ENCODE data around the gene PRKCE. TPM values are rescaled to one million over a fixed set of nuclear protein-coding genes. Genes with fewer than 3 reads are reported as not detected.

PRKCE gene
- total and polyA plus RNA-seq, 2 experiments from 2014 or later, result 13.2 to 19.2 TPM

DNA sequence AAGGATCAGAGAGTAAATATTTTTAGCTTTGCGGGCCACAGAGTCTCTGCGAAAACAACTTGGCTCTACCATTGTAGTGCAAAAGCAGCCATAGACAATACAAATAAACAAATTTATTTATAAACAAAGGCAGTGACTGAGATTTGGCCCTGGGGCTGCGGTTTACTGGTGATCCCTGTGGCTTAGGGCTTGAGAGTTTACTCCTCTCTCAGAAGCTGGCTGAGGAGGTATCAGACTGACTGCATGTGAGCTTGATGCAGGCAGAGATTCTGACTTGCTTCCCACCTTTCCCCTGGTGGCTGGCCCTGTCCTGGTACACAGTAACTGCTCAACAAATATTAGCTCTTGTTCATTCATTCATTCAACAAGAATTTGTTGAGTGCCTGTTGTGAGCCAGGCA, 81.5 kb downstream of the PRKCE start:
- H3K27me3 ChIP-seq, result no peaks in the 10 kb centered on the region
- DNase-seq (ENCODE audit: low read depth in 1 of 2, low spot score in 1 of 2), result no peak
- no peaks in the 10 kb centered on the region for H3K36me3 ChIP-seq
- TF ChIP-seq CTCF (IDR thresholded peaks at IDR 0.05; ENCODE audit: low read depth, low read length), result no peak
- no peak overlapping the region for H3K4me3 ChIP-seq
- no peaks in the 10 kb centered on the region for H3K9me3 ChIP-seq (ENCODE audit: low read depth)
- H3K4me1 ChIP-seq (ENCODE audit: low read depth), result no peaks in the 10 kb centered on the region
- no peak overlapping the region for H3K27ac ChIP-seq

GRCh38 chr2:45734336-45734735, 82.9 kb downstream of the PRKCE start:
- Histone ChIP-seq H3K27me3 (no peaks in the 10 kb centered on the region), H3K36me3 (no peaks in the 10 kb centered on the region), H3K27ac (no peak overlapping the region), H3K4me1 (ENCODE audit: low read depth) (no peaks in the 10 kb centered on the region), H3K4me3 (no peak overlapping the region), H3K9me3 (ENCODE audit: low read depth) (no peaks in the 10 kb centered on the region)
- no peak for DNase-seq (ENCODE audit: low read depth in 1 of 2, low spot score in 1 of 2)
- TF ChIP-seq CTCF (IDR thresholded peaks at IDR 0.05; ENCODE audit: low read depth, low read length), result no peak

DNA sequence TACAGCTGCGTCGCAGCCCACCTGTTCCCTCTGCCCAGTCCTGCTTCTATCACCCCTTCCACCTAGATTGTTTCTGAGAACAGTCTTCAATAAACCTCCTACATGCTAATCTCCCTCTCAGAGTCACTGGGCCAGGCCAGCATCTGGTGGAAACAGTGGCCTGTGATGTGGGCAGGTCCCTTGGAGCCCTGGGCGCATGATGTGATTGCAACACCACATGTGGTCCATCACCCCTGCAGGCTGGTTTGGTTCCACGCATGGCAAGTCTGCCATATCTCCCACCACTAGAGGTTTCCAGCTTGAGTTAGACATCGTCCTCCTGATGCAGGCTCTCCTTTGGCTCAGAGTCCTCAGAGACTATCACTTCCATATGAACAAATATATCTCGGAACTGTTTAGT, 83.5 kb downstream of the PRKCE start:
- no peak for TF ChIP-seq CTCF (IDR thresholded peaks at IDR 0.05; ENCODE audit: low read depth, low read length)
- Histone ChIP-seq H3K9me3 (ENCODE audit: low read depth) (no peaks in the 10 kb centered on the region), H3K4me1 (ENCODE audit: low read depth) (no peaks in the 10 kb centered on the region), H3K4me3 (no peak overlapping the region), H3K27ac (no peak overlapping the region), H3K36me3 (no peaks in the 10 kb centered on the region), H3K27me3 (no peaks in the 10 kb centered on the region)
- DNase-seq (ENCODE audit: low read depth in 1 of 2, low spot score in 1 of 2), result no peak

- no peak for DNase-seq (ENCODE audit: low read depth in 1 of 2, low spot score in 1 of 2)
- Histone ChIP-seq H3K4me3 (no peak overlapping the region), H3K27me3 (no peaks in the 10 kb centered on the region), H3K27ac (no peak overlapping the region), H3K9me3 (ENCODE audit: low read depth) (no peaks in the 10 kb centered on the region), H3K36me3 (no peaks in the 10 kb centered on the region), H3K4me1 (ENCODE audit: low read depth) (no peaks in the 10 kb centered on the region)
- TF ChIP-seq CTCF (IDR thresholded peaks at IDR 0.05; ENCODE audit: low read depth, low read length), result no peak
Observed at GRCh38 chr2:45736757-45737704, 85.6 kb downstream of the PRKCE start.

- DNase-seq (ENCODE audit: low read depth in 1 of 2, low spot score in 1 of 2), result no peak
- no peak overlapping the region for H3K27ac ChIP-seq
- H3K27me3 ChIP-seq, result no peaks in the 10 kb centered on the region
- H3K9me3 ChIP-seq (ENCODE audit: low read depth), result no peaks in the 10 kb centered on the region
- H3K4me1 ChIP-seq (ENCODE audit: low read depth), result no peaks in the 10 kb centered on the region
- no peak for TF ChIP-seq CTCF (IDR thresholded peaks at IDR 0.05; ENCODE audit: low read depth, low read length)
- H3K4me3 ChIP-seq, result no peak overlapping the region
- H3K36me3 ChIP-seq, result no peaks in the 10 kb centered on the region
Observed at GRCh38 chr2:45739796-45740485, 88.5 kb downstream of the PRKCE start.
